ENCODE results near the gene NPR2. TPM values are rescaled to one million over a fixed set of nuclear protein-coding genes. Genes with fewer than 3 reads are reported as not detected.

The NPR2 gene
- total RNA-seq, 1 experiment from 2014 or later: 12.5 TPM

DNA sequence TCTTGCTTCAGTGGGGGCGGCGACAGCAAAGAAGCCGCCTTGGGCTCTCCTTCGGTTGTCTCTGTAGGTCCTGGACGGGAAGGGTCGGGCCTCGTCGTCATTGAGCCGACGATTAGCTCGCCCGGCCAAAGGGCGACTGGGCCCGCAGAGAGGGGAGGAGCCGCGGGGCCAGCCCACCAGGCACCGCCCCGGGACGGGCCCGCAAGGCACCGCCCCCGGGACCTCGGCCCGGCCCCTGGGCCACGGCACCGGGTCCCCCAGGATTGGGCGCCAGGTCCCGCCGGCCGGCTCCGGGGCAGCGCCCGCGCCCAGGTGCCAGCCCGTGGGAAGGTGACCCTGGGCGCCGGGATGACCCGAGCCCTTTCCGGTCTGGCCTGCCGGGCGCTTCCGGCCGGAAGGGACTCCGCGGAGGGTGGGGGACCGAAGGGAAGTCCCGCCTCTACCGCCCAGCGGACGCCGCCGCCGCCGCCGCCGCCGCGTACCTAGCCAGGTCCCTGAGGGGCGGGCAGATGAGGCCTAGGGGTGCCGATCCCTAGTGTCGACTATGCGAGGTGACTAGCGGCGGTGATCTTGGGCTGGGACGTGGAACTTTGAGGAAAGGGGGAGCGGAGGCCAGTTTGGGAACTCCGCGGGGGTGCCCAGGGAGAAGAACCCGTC, 42.4 kb upstream of the NPR2 start, which contains the start of the genes GBA2 and RGP1:
Gene GBA2 (minus strand): TSS at position 371 of the 657 bp plus-strand sequence. CDS start 524 bp downstream, outside the sequence.
Gene RGP1 (plus strand): TSS at position 430 of the 657 bp plus-strand sequence. CDS start 469 bp downstream, outside the sequence.
- no peak within 1 kb of the TSS for H2AK5ac ChIP-seq (ENCODE audit: insufficient read length, low read length)
- peaks cover 19% of the 10 kb centered on the region for H3K79me1 ChIP-seq (ENCODE audit: insufficient read depth, low read depth, low read length, poor library complexity, severe bottlenecking)
- H3K27me3 Mint-ChIP-seq (ENCODE audit: low read depth): no peaks in the 10 kb centered on the region
- peak within 1 kb of the TSS; percentile 79 for H3K9ac ChIP-seq (ENCODE audit: extremely low read depth, insufficient read length, low read length)
- peak within 1 kb of the TSS; percentile 98 for H3K4me2 ChIP-seq (ENCODE audit: insufficient read depth, insufficient read length, low read length)
- H3K4me1 Mint-ChIP-seq: peaks cover 28% of the 10 kb centered on the region in 2 experiments
- no peaks in the 10 kb centered on the region for H4K20me1 ChIP-seq (ENCODE audit: control insufficient read depth, insufficient read depth, insufficient read length)
- no peak within 1 kb of the TSS for H3K4ac ChIP-seq (ENCODE audit: low read depth, low read length)
- no peak within 1 kb of the TSS for H3K23ac ChIP-seq (ENCODE audit: insufficient read length, low read depth, low read length)
- no peak within 1 kb of the TSS for H3K27ac ChIP-seq (ENCODE audit: insufficient read length, low read depth, low read length)
- H3K36me3 Mint-ChIP-seq (ENCODE audit: insufficient read depth in 1 of 3, low read depth in 3 of 3): peaks cover 22 to 64% (median 57%) of the 10 kb centered on the region in 3 experiments; a peak in 6 of 7 replicates
- peaks cover 3% of the 10 kb centered on the region; the same call in 1 of the 2 replicates for H3K4me1 ChIP-seq (ENCODE audit: insufficient read depth, low read length)
- H3K27me3 ChIP-seq (ENCODE audit: insufficient read depth, low read length): no peaks in the 10 kb centered on the region
- peak; percentile 83 for DNase-seq
- no peak within 1 kb of the TSS for H4K8ac ChIP-seq (replicated peaks; ENCODE audit: insufficient read length, low read depth, low read length)
- H2BK12ac ChIP-seq (ENCODE audit: insufficient read length, low read depth, low read length): no peak within 1 kb of the TSS
- TF ChIP-seq CTCF (conservative IDR thresholded peaks at IDR 0.05): no peak
- H2BK20ac ChIP-seq (ENCODE audit: low read depth, low read length, poor library complexity, severe bottlenecking): no peak within 1 kb of the TSS
- no peak within 1 kb of the TSS for H2BK5ac ChIP-seq (ENCODE audit: insufficient read length, low read length)
- H3T11ph ChIP-seq (ENCODE audit: low read length): no peak within 1 kb of the TSS
- peaks cover 18% of the 10 kb centered on the region for H3K23me2 ChIP-seq (ENCODE audit: insufficient read length, low read depth, low read length, poor library complexity, severe bottlenecking)
- H4K5ac ChIP-seq (ENCODE audit: insufficient read length, low read depth, low read length): no peak within 1 kb of the TSS
- no peaks in the 10 kb centered on the region for H3K9me3 Mint-ChIP-seq
- H3K79me2 ChIP-seq (ENCODE audit: insufficient read depth, low read length): peaks cover 21% of the 10 kb centered on the region
- H3K27ac Mint-ChIP-seq: peak within 1 kb of the TSS; percentile 73 to 95 (median 91); a peak in 6 of 7 replicates
- peak within 1 kb of the TSS; percentile 93 to 95 for H3K4me3 Mint-ChIP-seq
- H3K56ac ChIP-seq (ENCODE audit: insufficient read length, low read depth, low read length): no peak within 1 kb of the TSS
- H4K91ac ChIP-seq (ENCODE audit: insufficient read length, low read depth, low read length): no peak within 1 kb of the TSS
- no peak within 1 kb of the TSS for H2AFZ ChIP-seq (ENCODE audit: low read length)
- no CpG with 5 or more reads among the region's 69 CpGs for WGBS (ENCODE audit: extremely low coverage, insufficient read length, low lambda C conversion rate)
- peak within 1 kb of the TSS; percentile 16; the same call in 1 of the 2 replicates for H3K14ac ChIP-seq (ENCODE audit: insufficient read depth, low read length)
- no peak within 1 kb of the TSS for H3K18ac ChIP-seq (ENCODE audit: insufficient read length, low read depth, low read length)
- no peak within 1 kb of the TSS for H2BK120ac ChIP-seq (ENCODE audit: low read depth, low read length, poor library complexity, severe bottlenecking)
- no peak within 1 kb of the TSS for H2BK15ac ChIP-seq (ENCODE audit: low read depth, low read length)
- H3K9me3 ChIP-seq (ENCODE audit: control insufficient read depth, low read depth, low read length): no peaks in the 10 kb centered on the region
